ENCODE data around the gene CDK6. TPM values are rescaled to one million over a fixed set of nuclear protein-coding genes. Genes with fewer than 3 reads are reported as not detected.
A peak's percentile ranks its signal among the peaks of the same experiment; 100 is the strongest.

CDK6 gene
- total and polyA plus RNA-seq, 9 of the 15 experiments (the other 6 are each of a cell fraction or from before 2014, with no cell fraction given), result 7.6 to 109 (median 44.4) TPM

DNA sequence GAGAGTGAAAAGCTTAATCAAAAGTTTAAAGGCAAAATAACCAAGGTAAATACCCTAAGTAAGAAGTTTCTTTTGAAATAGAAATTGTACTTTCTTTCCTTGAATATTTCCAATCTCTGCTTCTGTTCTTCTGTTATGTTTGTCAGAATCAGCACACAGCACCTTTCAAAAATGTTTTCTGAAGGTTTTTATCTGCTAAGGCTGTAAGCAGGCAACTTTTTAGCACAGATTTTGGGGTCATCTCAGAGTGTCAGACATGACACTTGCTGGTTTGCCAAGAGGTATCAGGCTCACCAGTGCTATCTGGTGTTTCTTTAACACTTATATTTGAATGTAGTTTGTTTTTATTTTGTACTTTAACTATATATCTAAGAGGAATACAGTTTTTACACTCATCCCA is 94.2 kb downstream of the CDK6 start (continued):
- TF ChIP-seq, protein P1, sequence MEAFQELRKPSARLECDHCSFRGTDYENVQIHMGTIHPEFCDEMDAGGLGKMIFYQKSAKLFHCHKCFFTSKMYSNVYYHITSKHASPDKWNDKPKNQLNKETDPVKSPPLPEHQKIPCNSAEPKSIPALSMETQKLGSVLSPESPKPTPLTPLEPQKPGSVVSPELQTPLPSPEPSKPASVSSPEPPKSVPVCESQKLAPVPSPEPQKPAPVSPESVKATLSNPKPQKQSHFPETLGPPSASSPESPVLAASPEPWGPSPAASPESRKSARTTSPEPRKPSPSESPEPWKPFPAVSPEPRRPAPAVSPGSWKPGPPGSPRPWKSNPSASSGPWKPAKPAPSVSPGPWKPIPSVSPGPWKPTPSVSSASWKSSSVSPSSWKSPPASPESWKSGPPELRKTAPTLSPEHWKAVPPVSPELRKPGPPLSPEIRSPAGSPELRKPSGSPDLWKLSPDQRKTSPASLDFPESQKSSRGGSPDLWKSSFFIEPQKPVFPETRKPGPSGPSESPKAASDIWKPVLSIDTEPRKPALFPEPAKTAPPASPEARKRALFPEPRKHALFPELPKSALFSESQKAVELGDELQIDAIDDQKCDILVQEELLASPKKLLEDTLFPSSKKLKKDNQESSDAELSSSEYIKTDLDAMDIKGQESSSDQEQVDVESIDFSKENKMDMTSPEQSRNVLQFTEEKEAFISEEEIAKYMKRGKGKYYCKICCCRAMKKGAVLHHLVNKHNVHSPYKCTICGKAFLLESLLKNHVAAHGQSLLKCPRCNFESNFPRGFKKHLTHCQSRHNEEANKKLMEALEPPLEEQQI (IDR thresholded peaks at IDR 0.05), result no peak
- no peak for TF ChIP-seq ZNF212 (CRISPR knock-in tag; IDR thresholded peaks at IDR 0.05)
- peak; percentile 69 for TF ChIP-seq CBFA2T2 (conservative IDR thresholded peaks at IDR 0.05)
- TF ChIP-seq NFATC3 (IDR thresholded peaks at IDR 0.05), result no peak
- no peak for TF ChIP-seq CAMTA2 (CRISPR knock-in tag; conservative IDR thresholded peaks at IDR 0.05)
- TF ChIP-seq RHOXF2B (CRISPR knock-in tag; conservative IDR thresholded peaks at IDR 0.05), result no peak
- TF ChIP-seq EWSR1 (IDR thresholded peaks at IDR 0.05; ENCODE audit: borderline replicate concordance, low read depth, partially characterized antibody), result no peak
- TF ChIP-seq RBFOX2 (IDR thresholded peaks at IDR 0.05; ENCODE audit: low read depth, low read length), result no peak

DNA sequence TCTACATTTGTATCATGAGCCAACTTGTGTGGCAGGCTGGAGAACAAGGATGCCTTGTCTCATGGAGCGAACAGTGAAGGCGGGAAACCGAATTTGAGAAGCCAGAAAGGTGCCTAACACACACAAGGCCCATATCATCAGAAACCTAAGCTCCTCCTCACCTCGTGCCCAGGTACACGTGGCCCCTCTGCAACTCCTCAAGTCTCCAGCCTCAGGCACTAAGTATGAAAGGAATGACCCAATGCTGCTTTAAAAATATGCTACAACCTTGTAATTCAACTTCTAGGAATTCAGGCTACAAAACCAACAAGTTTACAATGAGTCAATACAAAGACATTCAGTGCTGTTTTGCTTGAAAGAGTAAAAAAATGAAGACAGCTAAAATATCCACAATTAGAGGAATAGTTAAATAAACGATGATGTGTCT is 95.7 kb downstream of the CDK6 start:
- ATAC-seq, result no peak
- Histone ChIP-seq H2AFZ (ENCODE audit: low read depth, low read length) (no peak overlapping the region), H3K9me3 (replicated peaks; ENCODE audit: control insufficient read depth, insufficient read depth, low read depth, low read length) (no peaks in the 10 kb centered on the region), H3K4me3 (no peak overlapping the region), H3K79me2 (ENCODE audit: control insufficient read depth, insufficient read depth, low read length) (peaks cover 34% of the 10 kb centered on the region), H4K20me1 (replicated peaks; ENCODE audit: control insufficient read depth, insufficient read depth, low read length) (no peaks in the 10 kb centered on the region), H3K4me1 (replicated peaks in 1 of 2; ENCODE audit: control insufficient read depth in 2 of 2, insufficient read depth in 2 of 2, low read length in 2 of 2) (no peaks in the 10 kb centered on the region), H3K27me3 (ENCODE audit: control insufficient read depth in 2 of 2, insufficient read depth in 2 of 2, low read length in 2 of 2) (no peaks in the 10 kb centered on the region), H3K9me1 (ENCODE audit: control insufficient read depth, insufficient read depth, low read length) (no peaks in the 10 kb centered on the region), H3K27ac (ENCODE audit: extremely low read depth, low read depth, low read length) (no peak overlapping the region), H3K36me3 (ENCODE audit: control insufficient read depth, insufficient read depth, low read length) (peaks cover 8% of the 10 kb centered on the region; the same call in 2 of the 3 replicates), H3K9ac (ENCODE audit: insufficient read depth in 1 of 2, low read depth in 2 of 2, low read length in 2 of 2) (no peak overlapping the region), H3K4me2 (ENCODE audit: insufficient read depth, low read length) (no peak overlapping the region)
- no peak for FAIRE-seq
- DNase-seq (ENCODE audit: extremely low read depth in 1 of 4, low spot score in 3 of 4), result no peak
- WGBS (ENCODE audit: insufficient coverage, low coverage, missing lambda C conversion rate), result 77% methylated on average over 6 of the region's 6 CpGs
- no TSS peak for BruUV-seq (replicated peaks)
- in situ Hi-C loops (cut with MboI) (no loop called here), intact Hi-C loops (cut with micrococcal nuclease) (no loop called here)
- no peak for TF ChIP-seq NR1H2 (CRISPR knock-in tag; IDR thresholded peaks at IDR 0.05)
- no peak for TF ChIP-seq POLR2G (IDR thresholded peaks at IDR 0.05; ENCODE audit: low read depth, low read length)
- no peak for TF ChIP-seq HCFC1 (IDR thresholded peaks at IDR 0.05; ENCODE audit: low read depth, low read length)
- TF ChIP-seq, protein P2, sequence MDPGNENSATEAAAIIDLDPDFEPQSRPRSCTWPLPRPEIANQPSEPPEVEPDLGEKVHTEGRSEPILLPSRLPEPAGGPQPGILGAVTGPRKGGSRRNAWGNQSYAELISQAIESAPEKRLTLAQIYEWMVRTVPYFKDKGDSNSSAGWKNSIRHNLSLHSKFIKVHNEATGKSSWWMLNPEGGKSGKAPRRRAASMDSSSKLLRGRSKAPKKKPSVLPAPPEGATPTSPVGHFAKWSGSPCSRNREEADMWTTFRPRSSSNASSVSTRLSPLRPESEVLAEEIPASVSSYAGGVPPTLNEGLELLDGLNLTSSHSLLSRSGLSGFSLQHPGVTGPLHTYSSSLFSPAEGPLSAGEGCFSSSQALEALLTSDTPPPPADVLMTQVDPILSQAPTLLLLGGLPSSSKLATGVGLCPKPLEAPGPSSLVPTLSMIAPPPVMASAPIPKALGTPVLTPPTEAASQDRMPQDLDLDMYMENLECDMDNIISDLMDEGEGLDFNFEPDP (CRISPR knock-in tag; IDR thresholded peaks at IDR 0.05), result no peak
- TF ChIP-seq, protein P3, sequence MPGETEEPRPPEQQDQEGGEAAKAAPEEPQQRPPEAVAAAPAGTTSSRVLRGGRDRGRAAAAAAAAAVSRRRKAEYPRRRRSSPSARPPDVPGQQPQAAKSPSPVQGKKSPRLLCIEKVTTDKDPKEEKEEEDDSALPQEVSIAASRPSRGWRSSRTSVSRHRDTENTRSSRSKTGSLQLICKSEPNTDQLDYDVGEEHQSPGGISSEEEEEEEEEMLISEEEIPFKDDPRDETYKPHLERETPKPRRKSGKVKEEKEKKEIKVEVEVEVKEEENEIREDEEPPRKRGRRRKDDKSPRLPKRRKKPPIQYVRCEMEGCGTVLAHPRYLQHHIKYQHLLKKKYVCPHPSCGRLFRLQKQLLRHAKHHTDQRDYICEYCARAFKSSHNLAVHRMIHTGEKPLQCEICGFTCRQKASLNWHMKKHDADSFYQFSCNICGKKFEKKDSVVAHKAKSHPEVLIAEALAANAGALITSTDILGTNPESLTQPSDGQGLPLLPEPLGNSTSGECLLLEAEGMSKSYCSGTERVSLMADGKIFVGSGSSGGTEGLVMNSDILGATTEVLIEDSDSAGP (CRISPR knock-in tag; IDR thresholded peaks at IDR 0.05), result no peak
- no peak for TF ChIP-seq FOXJ3 (CRISPR knock-in tag; IDR thresholded peaks at IDR 0.05)
- ChIA-PET CTCF (ENCODE audit: low intra/inter-chr PET ratio) (no interaction called here), POLR2A (no interaction called here)

Measured in K562 (cell line).